Common myeloid progenitor, CD34-positive (primary cell): ENCODE results near the gene SH3TC1.

Source experiments
- CTCF ChIA-PET: fragments of 350-600 bp; sonication (Branson Sonifier 250); formaldehyde crosslinking; loops from one replicate; lab custom pipeline; 2021; ENCODE audit warnings: antibody characterized with exemption; lab: Charles Lee
- POLR2A ChIA-PET: fragments of 350-600 bp; sonication (Branson Sonifier 250); formaldehyde crosslinking; loops from one replicate; lab custom pipeline; 2021; ENCODE audit warnings: antibody characterized with exemption; lab: Charles Lee
- DNase-seq, 3 donors: peaks; one replicate each; pipeline versions ENCODE4 v3.0.0 to v3.0.0-alpha.2; 2013
- H3K27ac ChIP-seq, 2 experiments: 1 replicate in 1 of 2; 2 replicates in 1 of 2; pipeline ENCODE4 v1.7.0; 2013; ENCODE audit warnings: inconsistent platforms in 2 of 2, low read length in 2 of 2, mild to moderate bottlenecking in 2 of 2, low read depth in 1 of 2, moderate library complexity in 1 of 2; ENCODE audit not compliant: severe bottlenecking in 2 of 2, insufficient read depth in 1 of 2, poor library complexity in 1 of 2
- H3K27me3 ChIP-seq, 5 experiments: replicated peaks in 2 of 5; 1 replicate in 3 of 5; 2 replicates in 2 of 5; pipeline versions ENCODE4 v1.6.1 to v1.7.0; 2013; ENCODE audit warnings: low read length in 4 of 5, mild to moderate bottlenecking in 2 of 5, moderate library complexity in 2 of 5, inconsistent platforms in 1 of 5; ENCODE audit not compliant: insufficient read depth in 5 of 5, control insufficient read depth in 4 of 5
- H3K36me3 ChIP-seq, 4 experiments: 1 replicate in 2 of 4; 2 replicates in 2 of 4; pipeline versions ENCODE4 v1.6.1 to v1.7.0; 2013; ENCODE audit warnings: low read length in 3 of 4, control low read depth in 1 of 4, mild to moderate bottlenecking in 1 of 4; ENCODE audit not compliant: control insufficient read depth in 4 of 4, insufficient read depth in 4 of 4
- H3K4me1 ChIP-seq, 4 experiments: 1 replicate in 3 of 4; 2 replicates in 1 of 4; pipeline versions ENCODE4 v1.6.1 to v1.7.1; 2013; ENCODE audit warnings: low read length in 3 of 4, mild to moderate bottlenecking in 3 of 4, control low read depth in 1 of 4, inconsistent platforms in 1 of 4, moderate library complexity in 1 of 4; ENCODE audit not compliant: control insufficient read depth in 4 of 4, insufficient read depth in 4 of 4; ENCODE audit errors: control extremely low read depth in 1 of 4
- H3K4me3 ChIP-seq, 7 experiments: 1 replicate in 4 of 7; 2 replicates in 3 of 7; pipeline versions ENCODE4 v1.5.1 to v1.7.0; 2013; ENCODE audit warnings: mild to moderate bottlenecking in 7 of 7, low read length in 6 of 7, moderate library complexity in 6 of 7, inconsistent platforms in 2 of 7, low read depth in 2 of 7, control low read depth in 1 of 7; ENCODE audit not compliant: insufficient read depth in 4 of 7, control insufficient read depth in 1 of 7; ENCODE audit errors: extremely low read depth in 1 of 7
- H3K9me3 ChIP-seq, 5 experiments: 1 replicate in 4 of 5; 2 replicates in 1 of 5; pipeline versions ENCODE4 v1.6.1 to v1.7.1; 2013; ENCODE audit warnings: low read length in 4 of 5, mild to moderate bottlenecking in 2 of 5, inconsistent platforms in 1 of 5, low read depth in 1 of 5, moderate library complexity in 1 of 5; ENCODE audit not compliant: control insufficient read depth in 4 of 5, insufficient read depth in 2 of 5; ENCODE audit errors: control extremely low read depth in 1 of 5
- WGBS: methylation state at CpG from one replicate; pipeline ENCODE4 v1.1.5; 2013; ENCODE audit not compliant: insufficient coverage; 5-methylcytosine and 5-hydroxymethylcytosine counted together

SH3TC1 gene

DNA sequence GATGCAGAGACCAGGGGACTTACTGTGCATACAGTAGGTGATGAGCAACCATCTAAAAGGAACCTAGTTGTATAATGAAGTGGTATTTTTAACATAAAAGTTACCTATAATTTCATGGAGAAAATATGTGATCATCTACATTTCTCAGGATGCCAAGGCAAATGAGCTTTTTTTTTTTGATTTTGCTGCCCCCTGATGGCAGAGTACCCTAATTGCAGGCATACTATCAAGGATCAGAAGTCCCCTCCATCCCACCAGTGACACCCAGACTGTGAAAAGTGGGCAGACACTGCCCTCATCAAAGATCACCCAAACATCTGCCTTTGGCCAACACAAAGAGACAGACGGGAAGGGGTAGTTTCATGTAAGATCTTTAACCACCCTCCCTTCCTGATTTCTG is 30.9 kb upstream of the SH3TC1 start:
- no peak for DNase-seq
- Histone ChIP-seq H3K36me3 (no peaks in the 10 kb centered on the region), H3K4me3 (no peak overlapping the region), H3K27me3 (peaks cover 0 to 5% (median 0%) of the 10 kb centered on the region in 5 experiments), H3K27ac (no peak overlapping the region), H3K9me3 (peaks cover 0 to 10% (median 4%) of the 10 kb centered on the region in 5 experiments), H3K4me1 (peaks cover 0 to 18% (median 8%) of the 10 kb centered on the region in 4 experiments)
- POLR2A ChIA-PET, result no interaction called here
- CTCF ChIA-PET, result interaction anchor here (1.0 to 1.7 kb wide), 2 partner anchors 9 to 11 kb away, joined by 3 to 9 read pairs; no protein-coding TSS in a partner anchor
- WGBS, result 100% methylated on average over 1 of the region's 1 CpG

DNA sequence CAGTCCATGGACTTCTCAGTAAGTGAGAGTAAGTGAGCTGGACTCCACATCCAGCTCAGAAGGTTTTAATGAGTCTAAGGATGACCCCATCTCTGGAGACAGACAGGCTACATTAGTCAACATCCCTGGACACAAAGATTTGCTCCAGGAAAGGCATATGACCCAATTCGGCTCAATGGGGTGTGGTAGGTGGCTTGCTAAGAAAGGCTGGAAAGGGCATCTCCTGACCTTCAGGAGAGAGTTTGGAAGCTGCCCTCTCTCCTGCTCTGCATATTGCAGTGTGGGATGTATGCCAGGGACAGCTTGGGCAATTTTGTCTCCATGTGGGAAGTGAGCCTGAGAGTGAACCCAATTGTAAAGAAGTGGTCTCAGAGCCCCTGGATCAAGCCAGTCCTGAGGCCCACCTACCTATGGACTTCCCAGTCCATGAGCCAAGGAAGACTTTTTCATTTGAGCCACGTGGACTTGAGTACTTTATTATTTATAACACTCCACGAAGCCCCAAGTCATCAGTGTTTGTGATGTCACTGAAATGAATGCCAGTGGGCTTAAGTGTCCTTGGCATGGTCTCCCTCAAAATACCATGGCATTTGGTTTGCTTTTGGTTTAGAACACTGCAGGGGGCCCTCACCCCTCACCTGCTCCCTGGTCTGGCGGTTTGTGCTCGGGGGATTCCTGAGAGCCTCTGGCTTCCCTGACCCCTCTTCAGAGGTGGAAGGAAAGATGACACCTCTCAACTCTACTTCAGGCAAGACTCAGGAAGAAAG is 30.1 kb upstream of the SH3TC1 start:
- POLR2A ChIA-PET, result no interaction called here
- Histone ChIP-seq H3K4me1 (peaks cover 0 to 22% (median 8%) of the 10 kb centered on the region in 4 experiments), H3K27ac (no peak overlapping the region), H3K36me3 (no peaks in the 10 kb centered on the region), H3K4me3 (no peak overlapping the region), H3K9me3 (peaks cover 0 to 10% (median 4%) of the 10 kb centered on the region in 5 experiments), H3K27me3 (peaks cover 0 to 5% (median 0%) of the 10 kb centered on the region in 5 experiments)
- 100% methylated on average over 5 of the region's 5 CpGs for WGBS
- no peak for DNase-seq
- CTCF ChIA-PET, result interaction anchor here (1.0 to 1.1 kb wide), 2 partner anchors 10 to 25 kb away, joined by 3 read pairs; no protein-coding TSS in a partner anchor

- ChIA-PET POLR2A (no interaction called here), CTCF (interaction anchor here (0.9 to 1.1 kb wide), 2 partner anchors 11 to 24 kb away, joined by 3 read pairs; partner anchors contain the start of gene ABLIM2)
- H3K36me3 ChIP-seq, result no peaks in the 10 kb centered on the region
- DNase-seq, result no peak
- H3K4me3 ChIP-seq, result no peak overlapping the region
- peaks cover 0 to 10% (median 4%) of the 10 kb centered on the region in 5 experiments for H3K9me3 ChIP-seq
- peaks cover 0 to 3% (median 0%) of the 10 kb centered on the region in 5 experiments for H3K27me3 ChIP-seq
- H3K4me1 ChIP-seq, result peaks cover 0 to 25% (median 8%) of the 10 kb centered on the region in 4 experiments
- 94% methylated on average over 3 of the region's 3 CpGs for WGBS
- H3K27ac ChIP-seq, result no peak overlapping the region
Measured at GRCh38 chr4:8169763-8170162, 29.3 kb upstream of the SH3TC1 start.

DNA sequence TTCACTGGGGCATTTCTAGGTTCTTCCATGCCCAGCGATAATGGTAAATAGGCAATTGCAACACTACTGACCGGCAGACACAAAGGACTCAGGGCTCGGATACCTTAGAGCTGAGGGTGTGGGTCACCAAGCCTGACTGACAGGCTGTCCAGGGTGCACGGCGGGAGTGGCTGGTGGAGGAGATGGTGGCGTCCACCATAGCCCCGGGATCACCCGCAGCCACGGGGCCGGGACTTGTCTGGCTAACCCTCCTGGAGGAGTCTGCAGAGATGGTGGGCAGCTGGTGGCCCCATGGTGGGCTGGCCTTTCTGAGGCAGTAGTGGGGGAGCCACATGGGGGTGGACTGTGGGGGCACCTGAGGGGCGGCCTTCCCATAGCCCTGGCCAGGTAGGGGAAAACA is 28.7 kb upstream of the SH3TC1 start:
- no peak for DNase-seq
- Histone ChIP-seq H3K4me1 (peaks cover 0 to 25% (median 8%) of the 10 kb centered on the region in 4 experiments), H3K36me3 (no peaks in the 10 kb centered on the region), H3K27me3 (peaks cover 0 to 1% (median 0%) of the 10 kb centered on the region in 5 experiments), H3K27ac (no peak overlapping the region), H3K9me3 (peaks cover 0 to 10% (median 4%) of the 10 kb centered on the region in 5 experiments), H3K4me3 (no peak overlapping the region)
- POLR2A ChIA-PET, result no interaction called here
- CTCF ChIA-PET, result interaction anchor here (0.9 kb wide), 1 partner anchor 12 kb away, joined by 3 read pairs; the partner anchor contains the start of gene ABLIM2
- WGBS, result 94% methylated on average over 4 of the region's 11 CpGs

- POLR2A ChIA-PET, result no interaction called here
- no peak for DNase-seq
- Histone ChIP-seq H3K27ac (no peak overlapping the region), H3K9me3 (peaks cover 0 to 10% (median 4%) of the 10 kb centered on the region in 5 experiments), H3K27me3 (no peaks in the 10 kb centered on the region), H3K4me3 (no peak overlapping the region), H3K4me1 (peaks cover 0 to 25% (median 8%) of the 10 kb centered on the region in 4 experiments), H3K36me3 (no peaks in the 10 kb centered on the region)
- WGBS, result 81% methylated on average over 3 of the region's 7 CpGs
- CTCF ChIA-PET, result interaction anchor here (0.9 kb wide), 1 partner anchor 15 kb away, joined by 3 read pairs; no protein-coding TSS in a partner anchor
Measured at GRCh38 chr4:8171266-8171665, 27.8 kb upstream of the SH3TC1 start.

- Histone ChIP-seq H3K27ac (no peak overlapping the region), H3K27me3 (no peaks in the 10 kb centered on the region), H3K36me3 (no peaks in the 10 kb centered on the region), H3K4me1 (peaks cover 0 to 31% (median 13%) of the 10 kb centered on the region in 4 experiments), H3K4me3 (no peak overlapping the region), H3K9me3 (peaks cover 0 to 10% (median 4%) of the 10 kb centered on the region in 5 experiments)
- 79% methylated on average over 36 of the region's 36 CpGs for WGBS
- no peak for DNase-seq
- POLR2A ChIA-PET, result no interaction called here
- CTCF ChIA-PET, result interaction anchor here (0.6 to 1.1 kb wide), 2 partner anchors 26 to 194 kb away, joined by 3 read pairs; no protein-coding TSS in a partner anchor
Measured at GRCh38 chr4:8171984-8172924, 26.8 kb upstream of the SH3TC1 start.
